ENCODE measurements around the gene SLC17A4.

- TF ChIP-seq, protein P1, sequence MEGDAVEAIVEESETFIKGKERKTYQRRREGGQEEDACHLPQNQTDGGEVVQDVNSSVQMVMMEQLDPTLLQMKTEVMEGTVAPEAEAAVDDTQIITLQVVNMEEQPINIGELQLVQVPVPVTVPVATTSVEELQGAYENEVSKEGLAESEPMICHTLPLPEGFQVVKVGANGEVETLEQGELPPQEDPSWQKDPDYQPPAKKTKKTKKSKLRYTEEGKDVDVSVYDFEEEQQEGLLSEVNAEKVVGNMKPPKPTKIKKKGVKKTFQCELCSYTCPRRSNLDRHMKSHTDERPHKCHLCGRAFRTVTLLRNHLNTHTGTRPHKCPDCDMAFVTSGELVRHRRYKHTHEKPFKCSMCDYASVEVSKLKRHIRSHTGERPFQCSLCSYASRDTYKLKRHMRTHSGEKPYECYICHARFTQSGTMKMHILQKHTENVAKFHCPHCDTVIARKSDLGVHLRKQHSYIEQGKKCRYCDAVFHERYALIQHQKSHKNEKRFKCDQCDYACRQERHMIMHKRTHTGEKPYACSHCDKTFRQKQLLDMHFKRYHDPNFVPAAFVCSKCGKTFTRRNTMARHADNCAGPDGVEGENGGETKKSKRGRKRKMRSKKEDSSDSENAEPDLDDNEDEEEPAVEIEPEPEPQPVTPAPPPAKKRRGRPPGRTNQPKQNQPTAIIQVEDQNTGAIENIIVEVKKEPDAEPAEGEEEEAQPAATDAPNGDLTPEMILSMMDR (IDR thresholded peaks at IDR 0.05), result no peak
- no peak for TF ChIP-seq POLR2A (IDR thresholded peaks at IDR 0.05)
These were observed 10.1 kb downstream of the SLC17A4 start for GRCh38 chr6:25764611-25765010.
